Pancreas (tissue), 10 donors: Measurements from ENCODE around the gene LITAFD. TPM values are rescaled to one million over a fixed set of nuclear protein-coding genes. Genes with fewer than 3 reads are reported as not detected.

Experiments
- ATAC-seq, 4 donors: fragments of 200-7000 bp; cut with Tn5 transposase; one replicate each; pipeline versions ENCODE4 v1.8.0 to v1.9.1; 2020; ENCODE audit warnings: mild to moderate bottlenecking in 4 of 4, moderate library complexity in 4 of 4
- DNase-seq, 6 donors: peaks; one replicate each; pipeline ENCODE4 v3.0.0-alpha.2; 2020
- FAIRE-seq: peaks from 2 replicates; lab custom pipeline; 2012; peaks lifted over from hg19 to GRCh38; lab: Jason Lieb, UNC
- H3K27ac ChIP-seq, 4 donors: fragments of 200-600 bp; sonication (generic); 1 replicate in 3 of 4; 2 replicates in 1 of 4; pipeline versions ENCODE4 v1.5.0 to v1.8.0; 2020
- H3K27me3 ChIP-seq, 4 donors: fragments of 200-600 bp; one replicate each; pipeline ENCODE4 v1.8.0; 2021
- H3K36me3 ChIP-seq, 3 donors: fragments of 200-600 bp; sonication (generic) in 1 of 3; one replicate each; pipeline versions ENCODE4 v1.5.0 to v1.8.0; 2020 to 2021
- H3K4me1 ChIP-seq, 3 donors: fragments of 200-600 bp; one replicate each; pipeline ENCODE4 v1.8.0; 2021
- H3K4me3 ChIP-seq, 4 donors: fragments of 200-600 bp; sonication (generic) in 2 of 4; one replicate each; pipeline versions ENCODE4 v1.5.0 to v1.8.0; 2020 to 2021
- H3K9me3 ChIP-seq, 4 donors: fragments of 200-600 bp; one replicate each; pipeline ENCODE4 v1.8.0; 2021
- CTCF ChIP-seq, 4 donors: fragments of 200-600 bp; sonication (generic) in 3 of 4; IDR thresholded peaks; one replicate each; pipeline versions ENCODE4 v1.5.0 to v1.8.0; 2021; ENCODE audit warnings: antibody characterized with exemption in 4 of 4
- WGBS, 2 donors: extraction: QIAGEN DNeasy Blood & Tissue Kit; methylation state at CpG; one replicate each; pipeline ENCODE4 v1.1.7; 2013; 5-methylcytosine and 5-hydroxymethylcytosine counted together
- intact Hi-C, 3 donors: fragments of 100-400 bp; cut with DNase I; formaldehyde crosslinking; loops; one replicate each; pipeline versions ENCODE4 v1.11.1 to v1.14.2; 2022
- polyA plus RNA-seq, 2 donors: library from polyadenylated mRNA; stranded (reverse); fragments of 200-250 nt; gene quantifications; one replicate each; pipeline ENCODE4 v1.2.3, GENCODE V29; 2013
- total RNA-seq, 6 donors: library from RNA; stranded (reverse); fragmentation: NEBNext Ultra II Directional in 4 of 6; extraction: Animal tissue kit (Norgen Biotek cat#: 25700) in 4 of 6; gene quantifications; one replicate each; pipeline versions ENCODE4 v1.2.1 to v1.2.4, GENCODE V29; 2021 to 2023
- donor health status: healthy with polysubstance abuse.
- donor health status: DM: no; HTN: no; CAD: no; lungs with moderate emphysema.
- donor health status: DM: no; HTN: no; CAD: no.
- donor health status: control.
- donor health status: control.
- donor health status: Bipolar disorder and iron deficiency.
- donor health status: DM: yes; HTN: yes; CAD: no.
- donor health status: DM: no; HTN: no; CAD: no.
- donor health status: DM: no; HTN: no; CAD: no.
- donor health status: DM: yes; HTN: yes; CAD: no.

The LITAFD gene
- total and polyA plus RNA-seq, 8 donors: not detected

GRCh38 chr16:8889893-8890548, 7.9 kb downstream of the LITAFD start:
- FAIRE-seq (no peak), DNase-seq (peak in 1 of 6 donors; percentile 37), ATAC-seq (no peak)
- TF ChIP-seq CTCF (IDR thresholded peaks at IDR 0.05): no peak
- H3K4me3 ChIP-seq: no peak overlapping the region
- H3K4me1 ChIP-seq: peaks cover 0 to 5% (median 3%) of the 10 kb centered on the region in 3 donors
- H3K27ac ChIP-seq: no peak overlapping the region
- H3K9me3 ChIP-seq: no peaks in the 10 kb centered on the region
- WGBS, 2 donors: 86% methylated on average over 14 of the region's 14 CpGs
- intact Hi-C loops: no loop called here
- H3K27me3 ChIP-seq: no peaks in the 10 kb centered on the region
- H3K36me3 ChIP-seq: peaks cover 0 to 40% (median 22%) of the 10 kb centered on the region in 3 donors

GRCh38 chr16:8890549-8890921, 8.4 kb downstream of the LITAFD start:
- no peaks in the 10 kb centered on the region for H3K9me3 ChIP-seq
- no peak overlapping the region for H3K27ac ChIP-seq
- DNase-seq (peak in 1 of 6 donors; percentile 38), ATAC-seq (no peak), FAIRE-seq (no peak)
- H3K4me1 ChIP-seq: peaks cover 0 to 5% (median 3%) of the 10 kb centered on the region in 3 donors
- TF ChIP-seq CTCF (IDR thresholded peaks at IDR 0.05): no peak
- peaks cover 2 to 45% (median 28%) of the 10 kb centered on the region in 3 donors for H3K36me3 ChIP-seq
- H3K27me3 ChIP-seq: no peaks in the 10 kb centered on the region
- intact Hi-C loops: no loop called here
- no peak overlapping the region for H3K4me3 ChIP-seq
- WGBS, 2 donors: 83 to 86% methylated on average over 5 of the region's 5 CpGs

- WGBS, 2 donors: 92 to 95% methylated on average over 16 of the region's 16 CpGs
- DNase-seq (peak in 1 of 6 donors; percentile 39), FAIRE-seq (no peak)
These were observed 10.0 kb downstream of the LITAFD start for GRCh38 chr16:8892101-8892575.

GRCh38 chr16:8893426-8893825, 11.3 kb downstream of the LITAFD start:
- Histone ChIP-seq H3K9me3 (no peaks in the 10 kb centered on the region), H3K36me3 (peaks cover 4 to 68% (median 41%) of the 10 kb centered on the region in 3 donors), H3K27ac (no peak overlapping the region), H3K4me1 (no peaks in the 10 kb centered on the region), H3K27me3 (no peaks in the 10 kb centered on the region), H3K4me3 (no peak overlapping the region)
- DNase-seq (peak in 1 of 6 donors; percentile 38), FAIRE-seq (no peak), ATAC-seq (no peak)
- no peak for TF ChIP-seq CTCF (IDR thresholded peaks at IDR 0.05)
- 87 to 90% methylated on average over 9 of the region's 9 CpGs for WGBS, 2 donors
- intact Hi-C loops: no loop called here

More at GRCh38 chr16:8892101-8892575, 10.0 kb downstream of the LITAFD start:
- Histone ChIP-seq H3K9me3 (no peaks in the 10 kb centered on the region), H3K4me1 (no peaks in the 10 kb centered on the region), H3K27me3 (no peaks in the 10 kb centered on the region), H3K36me3 (peaks cover 4 to 58% (median 31%) of the 10 kb centered on the region in 3 donors), H3K27ac (no peak overlapping the region), H3K4me3 (no peak overlapping the region)
- ATAC-seq: no peak
- intact Hi-C loops: no loop called here
- no peak for TF ChIP-seq CTCF (IDR thresholded peaks at IDR 0.05)
